GM18520 (cell line): Measurements from ENCODE around the gene TSEN2.
"Not testable (repeated sequence)": the region's sequence is repeated elsewhere in the genome, so short reads cannot be mapped to it uniquely, and the experiment has no call there.

Source experiments
- ATAC-seq: cut with Tn5 transposase; IDR thresholded peaks from one replicate; pipeline ENCODE4 v1.9.1; 2021; ENCODE audit not compliant: unreplicated experiment

The TSEN2 gene

DNA sequence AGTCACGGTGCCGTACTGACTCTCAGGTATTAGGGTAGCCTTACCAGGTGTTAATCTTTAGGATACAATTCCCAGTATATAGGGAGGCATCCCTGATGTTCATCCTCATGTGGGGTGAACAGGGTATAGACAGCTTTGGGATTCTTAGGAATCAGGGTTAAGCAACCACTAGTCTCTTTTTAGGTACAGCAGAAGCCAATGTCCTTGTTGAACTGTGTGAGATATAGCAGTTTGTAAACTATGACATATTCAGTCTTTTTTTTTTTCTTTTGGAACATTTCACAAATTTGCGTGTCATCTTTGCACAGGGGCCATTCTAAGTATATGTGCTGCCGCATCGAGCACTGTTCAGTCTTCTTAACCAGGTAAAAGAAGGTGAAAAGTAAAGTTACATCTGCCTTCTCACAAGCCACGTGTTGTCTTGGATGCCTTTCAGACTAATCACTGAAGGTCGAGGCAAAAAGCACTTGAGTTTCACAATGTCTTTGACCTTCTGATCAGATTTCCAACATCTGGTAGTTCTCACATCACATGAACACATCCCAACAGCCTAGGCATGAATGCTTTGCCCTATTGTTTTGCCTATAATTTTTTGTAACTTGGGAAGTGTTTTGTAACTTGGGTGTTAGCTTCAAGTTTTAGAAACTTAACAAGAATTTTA, 17.2 kb downstream of the TSEN2 start:
- ATAC-seq: no peak

DNA sequence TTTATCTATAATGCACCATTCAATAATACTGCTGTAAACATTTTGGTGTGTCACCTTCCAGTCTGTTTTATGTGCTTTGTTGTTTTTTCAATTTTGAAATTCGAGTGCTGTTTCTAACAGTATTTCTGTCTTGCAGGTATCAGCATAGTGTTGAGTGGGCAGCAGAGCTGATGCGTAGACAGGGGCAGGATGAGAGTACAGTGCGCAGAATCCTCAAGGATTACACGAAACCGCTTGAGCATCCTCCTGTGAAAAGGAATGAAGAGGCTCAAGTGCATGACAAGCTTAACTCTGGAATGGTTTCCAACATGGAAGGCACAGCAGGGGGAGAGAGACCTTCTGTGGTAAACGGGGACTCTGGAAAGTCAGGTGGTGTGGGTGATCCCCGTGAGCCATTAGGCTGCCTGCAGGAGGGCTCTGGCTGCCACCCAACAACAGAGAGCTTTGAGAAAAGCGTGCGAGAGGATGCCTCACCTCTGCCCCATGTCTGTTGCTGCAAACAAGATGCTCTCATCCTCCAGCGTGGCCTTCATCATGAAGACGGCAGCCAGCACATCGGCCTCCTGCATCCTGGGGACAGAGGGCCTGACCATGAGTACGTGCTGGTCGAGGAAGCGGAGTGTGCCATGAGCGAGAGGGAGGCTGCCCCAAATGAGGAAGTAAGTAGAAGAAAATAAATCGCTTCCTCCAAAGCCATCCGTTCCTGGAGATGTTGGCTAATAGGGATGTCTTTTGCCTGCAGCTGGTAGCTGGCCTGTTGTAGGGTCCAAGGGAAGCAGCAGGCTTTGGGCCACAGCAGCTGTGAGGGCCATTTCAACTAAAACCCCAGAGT, 19.1 kb downstream of the TSEN2 start:
- no peak for ATAC-seq

DNA sequence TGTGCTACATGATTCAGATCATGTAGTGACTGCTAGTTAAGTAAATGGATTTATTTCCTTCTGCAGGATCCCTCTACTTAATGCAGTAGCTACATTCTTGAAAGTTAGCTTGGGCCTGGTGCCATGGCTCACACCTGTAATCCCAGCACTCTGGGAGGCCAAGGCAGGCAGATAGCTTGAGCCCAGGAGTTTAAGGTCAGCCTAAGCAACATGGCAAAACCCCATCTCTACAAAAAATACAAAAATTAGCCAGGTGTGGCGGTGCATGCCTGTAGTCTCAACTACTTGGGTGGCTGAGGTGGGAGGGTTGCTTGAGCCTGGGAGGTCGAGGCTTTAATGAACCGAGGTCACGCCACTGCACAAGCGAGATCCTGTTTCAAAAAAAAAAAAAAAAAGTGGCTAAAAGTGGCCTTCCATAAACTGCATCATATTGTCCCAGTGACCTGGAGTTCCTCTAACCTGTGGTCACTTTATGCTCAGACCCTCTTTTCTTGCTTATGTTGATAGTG, 22.0 kb downstream of the TSEN2 start:
- no peak for ATAC-seq

DNA sequence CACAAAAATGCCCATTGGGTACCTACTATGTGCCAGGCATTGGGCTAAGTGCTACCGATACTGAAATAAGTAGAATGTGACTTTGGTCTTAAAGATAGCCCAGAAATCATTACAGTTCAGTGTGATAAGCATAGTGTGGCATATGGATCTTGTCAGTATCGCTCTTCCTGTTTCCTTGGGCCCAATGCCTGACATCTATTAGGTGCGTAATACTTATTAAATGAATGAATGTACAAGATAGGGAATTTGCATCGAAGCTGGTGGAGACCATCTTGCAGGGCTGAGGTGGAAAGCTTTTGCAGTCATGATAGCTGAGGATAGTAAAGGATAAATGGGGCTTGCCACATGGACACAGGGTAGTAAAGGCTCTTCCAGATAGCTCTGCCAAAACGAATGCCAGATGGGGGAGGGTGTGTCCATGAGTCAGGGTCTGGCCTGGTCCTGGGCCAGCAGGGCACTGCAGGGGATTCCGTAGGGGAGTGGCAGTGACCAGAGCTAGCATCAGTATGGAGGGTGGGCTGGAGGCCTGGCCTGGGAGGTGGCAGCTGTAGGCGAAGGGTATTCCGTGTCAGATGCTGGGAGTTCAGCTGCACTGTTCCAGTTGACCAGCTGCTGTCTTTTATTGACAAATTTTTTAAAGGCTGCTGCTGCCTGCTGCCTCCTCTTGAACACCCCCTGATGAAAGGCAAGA, 23.5 kb downstream of the TSEN2 start:
- ATAC-seq: no peak

DNA sequence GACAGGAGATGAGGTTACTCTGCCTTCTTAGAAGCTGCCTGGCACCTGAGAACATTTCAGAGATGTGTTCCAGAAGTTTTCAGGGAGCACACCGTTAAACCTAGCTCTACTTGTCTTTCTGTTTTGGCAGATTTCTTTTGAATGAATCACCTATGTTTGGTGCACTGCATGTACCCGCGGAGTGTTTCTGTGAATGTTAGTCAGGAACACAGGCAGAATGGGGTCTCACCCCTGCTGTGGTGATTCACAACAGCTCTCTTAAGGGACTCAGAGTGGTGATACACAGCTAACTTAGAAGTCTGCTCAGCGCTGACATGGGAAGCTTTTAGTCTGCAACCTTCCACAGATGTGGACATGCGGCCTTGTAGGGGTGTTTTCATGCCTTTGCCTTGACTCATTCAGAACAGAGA, 24.0 kb downstream of the TSEN2 start:
- ATAC-seq: no peak

DNA sequence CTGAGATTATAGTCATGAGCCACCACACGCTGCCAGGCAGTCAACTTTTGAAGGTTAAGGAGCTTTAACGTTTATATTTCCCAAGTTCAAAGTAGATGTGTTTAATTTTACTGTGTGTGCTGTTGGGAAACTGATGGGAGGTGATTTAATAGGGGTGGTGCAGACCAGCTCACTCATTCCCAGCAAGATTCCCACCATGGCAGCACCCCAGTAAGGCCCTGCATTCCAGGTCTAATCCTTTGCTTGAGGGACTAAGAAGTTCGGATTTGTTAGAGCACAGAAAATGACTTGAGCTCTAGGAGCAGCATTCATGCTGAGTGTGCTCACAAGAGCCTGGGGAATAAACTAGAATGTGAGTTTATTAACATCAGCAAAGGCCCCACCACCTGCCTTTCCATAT, 25.2 kb downstream of the TSEN2 start:
- ATAC-seq: no peak

DNA sequence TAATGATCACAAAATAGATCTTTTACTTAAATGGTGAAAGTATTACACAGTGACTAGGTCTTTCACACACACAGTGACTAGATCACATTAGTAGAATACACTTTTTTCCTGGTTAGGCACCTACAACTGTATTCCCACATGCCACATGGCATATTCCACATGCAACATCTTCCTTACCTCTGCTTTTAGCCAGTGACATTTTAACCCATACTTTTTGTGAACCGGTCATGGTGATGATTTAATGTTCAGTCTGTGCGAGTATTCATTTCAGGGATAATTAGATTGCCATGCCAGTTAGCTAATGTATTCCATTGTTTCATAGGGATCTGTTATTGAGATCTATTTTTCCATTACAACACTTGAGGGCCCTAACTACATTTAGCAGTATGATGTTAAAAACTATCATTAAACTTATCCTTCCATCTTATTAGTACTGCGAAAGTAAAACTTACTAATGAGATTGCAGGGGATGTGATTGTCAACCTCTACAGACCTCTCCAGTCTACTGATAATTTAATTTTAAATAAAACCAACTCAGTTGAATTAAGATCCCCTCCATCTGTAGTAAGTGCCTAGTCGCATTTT, 28.3 kb downstream of the TSEN2 start:
- no peak for ATAC-seq

DNA sequence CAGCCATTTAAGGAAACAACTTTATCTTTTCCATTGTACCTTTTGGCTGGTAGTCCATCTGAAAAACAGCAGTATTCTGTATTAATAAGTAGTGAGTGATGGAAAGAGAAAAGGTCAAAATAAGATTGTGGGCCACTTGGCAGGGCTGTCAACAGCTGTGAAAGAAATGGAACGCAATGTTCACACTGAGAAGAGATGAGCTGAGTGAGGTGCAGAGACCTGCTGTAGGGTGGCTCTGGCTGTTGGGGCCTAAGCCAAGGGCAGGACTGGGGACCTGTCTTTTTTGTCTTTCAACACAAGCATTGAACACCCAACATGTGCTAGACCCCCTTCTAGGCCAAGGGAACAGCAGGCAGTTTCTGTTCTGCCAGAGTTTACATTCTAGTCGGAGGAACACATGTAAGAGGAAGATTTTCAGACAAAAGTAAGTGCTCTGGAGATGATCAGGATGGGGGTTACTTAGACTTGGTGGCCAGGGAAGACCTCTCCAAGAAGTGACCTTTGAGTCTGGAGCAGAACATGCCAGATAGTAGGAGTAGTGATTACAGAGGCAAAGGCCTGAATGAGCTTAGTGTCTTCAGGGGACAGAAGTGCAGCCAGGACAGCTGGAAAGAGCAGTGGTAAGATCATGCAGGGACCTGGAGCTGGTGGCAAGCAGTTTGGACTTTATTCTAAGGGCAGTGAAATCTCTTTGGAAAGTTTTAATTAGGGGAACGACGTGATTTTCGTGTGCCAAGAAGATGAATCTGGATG, 29.6 kb downstream of the TSEN2 start:
- ATAC-seq: no peak

DNA sequence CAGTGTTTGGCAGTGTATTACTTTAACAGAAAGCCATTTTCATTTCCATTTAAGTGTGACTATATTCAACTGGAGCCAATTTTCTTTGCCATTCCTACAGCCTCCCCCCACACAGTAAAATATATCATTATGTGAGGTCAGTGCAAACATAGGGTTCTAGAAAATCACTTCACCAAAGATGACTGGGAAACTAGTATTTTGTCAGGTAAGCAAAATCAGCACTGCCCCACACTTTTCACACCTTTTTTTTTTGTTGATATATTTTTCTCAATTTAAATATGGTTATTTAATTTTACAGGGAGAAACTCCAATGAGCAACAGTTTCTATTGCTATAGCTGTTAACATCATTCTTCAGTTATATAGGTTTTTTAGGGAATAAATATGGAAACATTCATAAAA, 31.4 kb downstream of the TSEN2 start:
- no peak for ATAC-seq

DNA sequence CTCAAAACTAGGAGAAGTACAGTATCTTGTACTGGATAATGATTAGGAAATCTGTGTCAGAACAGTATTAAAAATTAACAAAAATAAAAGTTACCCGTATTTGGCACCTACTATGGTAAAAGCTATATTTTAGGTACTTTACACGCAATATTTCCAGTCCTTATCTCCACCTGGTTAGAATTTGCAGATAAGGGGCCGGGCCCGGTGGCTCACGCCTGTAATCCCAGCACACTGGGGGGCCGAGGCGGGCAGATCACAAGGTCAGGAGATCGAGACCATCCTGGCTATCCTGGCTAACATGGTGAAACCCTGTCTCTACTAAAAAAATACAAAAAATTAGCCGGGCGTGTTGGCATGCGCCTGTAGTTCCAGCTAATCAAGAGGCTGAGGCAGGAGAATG, 32.6 kb downstream of the TSEN2 start:
- ATAC-seq: no peak

DNA sequence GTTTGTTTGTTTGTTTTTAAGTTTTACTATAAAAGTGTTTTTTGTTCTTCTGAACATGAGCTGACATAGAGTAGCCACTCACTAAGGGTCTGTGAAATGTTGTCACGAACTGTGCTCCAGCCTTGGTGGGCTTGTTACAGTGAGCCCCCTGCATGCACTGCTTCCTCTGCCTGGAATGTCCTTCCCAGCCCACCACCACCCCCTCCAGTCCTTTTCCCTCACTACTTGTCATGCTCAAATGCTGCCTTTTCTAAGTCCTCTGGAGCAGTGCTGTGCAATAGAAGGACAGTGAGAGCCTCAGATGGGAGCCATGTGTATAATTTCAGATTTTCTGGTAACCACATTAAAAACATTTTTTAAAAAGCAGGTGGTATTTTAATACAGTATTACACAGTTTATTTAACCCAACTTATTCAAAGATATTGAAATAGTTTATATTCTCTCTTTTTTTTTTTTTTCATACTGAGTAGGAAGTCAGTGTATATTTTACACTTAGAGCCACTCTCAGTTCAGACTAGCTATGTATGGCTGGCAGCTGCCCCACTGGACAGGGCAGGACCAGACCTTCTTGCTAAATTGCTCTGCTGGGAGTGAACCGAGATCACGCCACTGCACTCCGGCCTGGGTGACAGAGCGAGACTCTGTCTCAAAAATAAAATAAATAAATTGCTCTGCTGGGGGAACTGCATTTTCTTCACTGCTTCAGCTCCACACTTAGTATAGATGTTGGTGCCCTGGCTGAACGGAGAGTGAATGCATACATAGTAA, 34.2 kb downstream of the TSEN2 start:
- no peak for ATAC-seq

DNA sequence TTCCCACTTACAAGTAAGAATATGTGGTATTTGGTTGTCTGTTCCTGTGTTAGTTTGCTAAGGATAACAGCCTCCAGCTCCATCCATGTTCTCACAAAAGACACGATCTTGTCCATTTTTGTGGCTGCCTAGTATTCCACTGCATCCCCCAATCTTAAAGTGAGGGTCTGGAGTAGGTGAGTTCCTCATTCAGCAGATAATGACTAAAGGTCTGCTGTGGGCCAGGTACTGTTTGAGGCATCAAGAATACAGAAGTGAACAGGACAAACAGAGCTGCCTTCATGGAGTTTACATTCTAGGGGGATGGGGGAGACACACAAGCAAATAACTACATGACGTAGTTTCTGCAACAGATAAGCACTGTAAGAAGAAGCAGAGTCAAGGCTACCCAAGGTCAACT, 36.7 kb downstream of the TSEN2 start:
- no peak for ATAC-seq

DNA sequence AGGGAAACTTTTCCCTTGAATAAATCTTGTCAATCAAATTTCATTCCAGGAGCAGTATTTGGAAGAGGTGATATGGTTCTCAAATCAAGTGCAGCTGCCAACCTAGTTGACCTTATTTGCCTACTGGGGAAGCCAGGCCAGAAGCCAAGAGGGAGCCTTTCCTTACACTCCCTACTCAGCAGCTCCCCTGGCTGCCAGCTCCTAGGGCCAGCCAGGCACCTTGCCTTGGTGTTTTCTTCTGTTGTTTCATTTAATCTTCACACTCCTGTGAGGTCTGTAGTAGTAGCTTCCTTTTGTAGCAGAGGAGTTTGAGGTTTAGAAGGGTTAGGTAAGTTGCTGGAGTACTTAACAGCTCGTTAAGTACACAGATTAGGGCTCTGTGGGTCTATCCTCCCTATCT, 38.4 kb downstream of the TSEN2 start:
- ATAC-seq: no peak

DNA sequence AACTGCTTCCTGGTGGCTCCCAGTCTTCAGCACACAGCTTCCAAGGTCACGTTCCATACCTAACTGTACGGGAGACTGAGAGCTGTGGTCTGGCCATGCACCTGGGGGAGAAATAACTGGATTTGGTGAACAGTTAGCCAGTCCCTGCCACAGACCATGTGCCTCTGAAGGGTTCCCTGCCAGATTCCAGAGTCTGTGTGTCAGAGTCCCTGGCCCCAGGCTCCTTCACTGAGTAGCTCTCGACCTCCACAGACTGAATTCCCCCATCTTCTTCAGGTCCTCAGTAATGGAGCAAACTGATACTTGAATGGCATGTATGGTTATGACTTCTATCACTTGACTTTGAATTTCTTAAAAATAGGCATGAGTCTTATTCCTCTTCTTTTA, 43.5 kb downstream of the TSEN2 start:
- no peak for ATAC-seq

DNA sequence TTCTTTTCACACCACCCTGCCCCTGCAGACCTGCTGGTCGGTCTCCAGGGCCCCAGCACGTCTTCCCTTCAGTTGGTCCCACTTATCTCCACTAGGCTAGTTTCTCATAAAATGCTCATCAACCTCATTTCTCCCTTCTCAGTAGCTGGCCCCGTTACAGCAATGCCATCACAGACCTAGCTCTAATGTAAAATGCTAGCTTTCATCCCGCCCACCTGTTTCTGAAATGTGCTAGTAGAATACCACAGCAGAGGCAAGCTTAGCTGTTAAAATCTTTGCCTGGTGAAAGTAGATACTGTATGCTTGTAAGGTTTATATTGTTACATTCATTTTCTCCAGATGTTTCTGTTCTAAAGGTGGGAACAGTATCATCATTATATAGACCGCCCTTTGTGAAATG, 47.9 kb downstream of the TSEN2 start:
- ATAC-seq: no peak

DNA sequence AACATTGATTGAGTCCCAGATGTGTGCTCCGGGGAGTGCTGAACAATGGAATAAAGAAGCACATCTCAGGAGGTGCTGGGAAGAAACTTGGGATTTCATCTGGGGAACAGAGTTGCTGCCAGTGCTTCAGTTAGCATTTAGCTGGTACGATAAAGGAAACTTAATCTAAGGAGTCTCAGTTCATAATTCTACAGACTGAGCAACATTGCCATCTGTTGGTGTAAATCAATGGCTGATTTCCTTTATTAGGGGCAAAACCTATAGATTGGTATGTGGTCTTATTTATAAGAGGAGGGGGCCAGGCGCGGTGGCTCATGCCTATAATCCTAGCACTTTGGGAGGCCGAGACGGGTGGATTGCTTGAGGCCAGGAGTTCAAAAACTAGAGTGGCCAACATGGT, 52.1 kb downstream of the TSEN2 start:
- no peak for ATAC-seq

DNA sequence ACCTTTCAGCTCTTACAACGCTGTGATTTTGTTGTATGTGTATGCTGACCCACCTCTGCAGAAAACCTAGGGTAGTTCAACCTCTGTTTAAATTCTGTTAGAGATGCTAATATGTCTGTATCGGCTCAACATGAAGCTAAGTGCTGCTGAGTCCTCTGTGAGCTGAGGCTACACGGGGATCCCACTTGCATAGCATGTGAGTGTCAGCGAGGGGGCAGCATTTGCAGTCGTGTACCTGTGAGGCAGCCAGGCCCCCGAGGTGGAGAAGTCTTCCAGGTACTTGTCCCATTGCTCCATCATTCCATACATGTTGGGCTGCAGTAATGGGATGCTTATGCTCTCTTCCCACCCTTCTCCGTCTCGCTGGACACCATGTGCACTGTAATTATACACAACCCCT, 57.3 kb downstream of the TSEN2 start:
- ATAC-seq: no peak

DNA sequence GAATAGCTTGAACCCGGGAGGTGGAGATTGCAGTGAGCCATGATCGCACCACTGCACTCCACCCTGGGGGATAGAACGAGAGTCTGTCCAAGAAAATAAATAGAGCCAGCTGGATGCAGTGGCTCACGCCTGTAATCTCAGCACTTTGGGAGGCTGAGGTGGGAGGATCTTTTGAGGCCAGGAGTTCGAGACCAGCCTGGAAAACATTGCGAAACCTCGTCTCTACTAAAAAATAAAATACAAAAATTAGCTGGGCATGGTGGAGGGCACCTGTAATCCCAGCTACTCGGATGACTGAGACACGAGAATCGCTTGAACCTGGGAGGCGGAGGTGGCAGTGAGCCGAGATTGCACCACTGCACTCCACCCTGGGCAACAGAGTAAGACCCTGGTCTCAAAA, 59.2 kb downstream of the TSEN2 start:
- ATAC-seq: not testable (repeated sequence)

DNA sequence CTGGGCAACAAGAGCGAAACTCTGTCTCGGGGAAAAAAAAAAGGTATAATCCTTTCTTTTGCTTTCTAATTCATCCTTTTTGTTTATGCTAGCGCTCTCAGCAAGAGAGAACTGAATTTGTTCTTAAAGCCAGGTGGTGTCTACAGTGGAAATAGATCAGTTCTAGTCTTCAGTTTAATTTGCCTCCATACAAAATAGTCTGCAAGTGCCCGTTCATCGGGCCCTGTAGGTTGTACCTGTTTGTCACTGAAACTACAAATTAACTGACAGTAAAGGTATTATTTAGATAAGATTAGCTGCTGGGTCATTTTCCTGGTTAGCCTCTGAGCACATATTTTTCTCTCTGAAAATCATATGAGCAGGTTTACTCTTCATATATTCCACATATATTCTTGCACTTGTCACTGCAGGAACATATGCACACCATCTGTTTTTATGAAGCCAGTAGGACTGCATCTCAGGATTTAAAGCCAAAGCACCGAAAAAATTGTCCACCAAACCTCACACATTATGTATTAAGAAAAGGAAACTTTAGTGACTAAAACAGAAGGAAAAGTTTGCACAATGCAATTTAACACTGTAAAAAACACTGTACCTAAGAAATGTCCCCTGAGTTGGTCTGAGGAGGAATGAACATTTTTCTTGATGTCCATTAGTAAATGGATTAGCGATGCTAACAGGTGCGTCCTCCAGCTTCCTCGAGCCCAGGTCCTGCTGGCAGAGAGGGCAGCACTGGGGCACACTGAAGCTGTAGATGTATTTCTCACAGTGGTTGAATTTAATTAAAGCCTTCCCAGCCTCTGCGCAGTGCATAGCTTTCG, 60.6 kb downstream of the TSEN2 start:
- ATAC-seq: no peak
